ENCODE results near the gene PSMD8. TPM values are rescaled to one million over a fixed set of nuclear protein-coding genes. Genes with fewer than 3 reads are reported as not detected.

The PSMD8 gene
- total RNA-seq, 1 donor from 2014 or later: 159 TPM

GRCh38 chr19:38350883-38351282 is 23.5 kb upstream of the PSMD8 start:
- no peaks in the 10 kb centered on the region for H3K36me3 Mint-ChIP-seq
- DNase-seq (ENCODE audit: extremely low spot score, unreplicated experiment): no peak
- no peak overlapping the region for H3K27ac Mint-ChIP-seq
- H3K27me3 Mint-ChIP-seq: peaks cover 2% of the 10 kb centered on the region
- TF ChIP-seq CTCF (conservative IDR thresholded peaks at IDR 0.05): no peak
- H3K4me3 Mint-ChIP-seq: no peak overlapping the region
- H3K4me1 Mint-ChIP-seq (ENCODE audit: unreplicated experiment): no peaks in the 10 kb centered on the region
- H3K9me3 Mint-ChIP-seq: no peaks in the 10 kb centered on the region

GRCh38 chr19:38351865-38352395 is 22.4 kb upstream of the PSMD8 start:
- H3K9me3 Mint-ChIP-seq: no peaks in the 10 kb centered on the region
- DNase-seq (ENCODE audit: extremely low spot score, unreplicated experiment): no peak
- no peak for TF ChIP-seq CTCF (conservative IDR thresholded peaks at IDR 0.05)
- H3K27me3 Mint-ChIP-seq: peaks cover 13% of the 10 kb centered on the region
- no peak overlapping the region for H3K4me3 Mint-ChIP-seq
- no peak overlapping the region for H3K27ac Mint-ChIP-seq
- H3K36me3 Mint-ChIP-seq: no peaks in the 10 kb centered on the region
- H3K4me1 Mint-ChIP-seq (ENCODE audit: unreplicated experiment): no peaks in the 10 kb centered on the region

- H3K4me3 Mint-ChIP-seq: no peak overlapping the region
- no peaks in the 10 kb centered on the region for H3K36me3 Mint-ChIP-seq
- no peaks in the 10 kb centered on the region for H3K9me3 Mint-ChIP-seq
- H3K27ac Mint-ChIP-seq: no peak overlapping the region
- H3K4me1 Mint-ChIP-seq (ENCODE audit: unreplicated experiment): no peaks in the 10 kb centered on the region
- H3K27me3 Mint-ChIP-seq: peaks cover 16% of the 10 kb centered on the region
- DNase-seq (ENCODE audit: extremely low spot score, unreplicated experiment): no peak
- no peak for TF ChIP-seq CTCF (conservative IDR thresholded peaks at IDR 0.05)
These were observed 21.8 kb upstream of the PSMD8 start for GRCh38 chr19:38352611-38353010.

GRCh38 chr19:38355728-38356725 is 18.3 kb upstream of the PSMD8 start:
- no peaks in the 10 kb centered on the region for H3K36me3 Mint-ChIP-seq
- no peak overlapping the region for H3K27ac Mint-ChIP-seq
- no peaks in the 10 kb centered on the region for H3K9me3 Mint-ChIP-seq
- no peak for DNase-seq (ENCODE audit: extremely low spot score, unreplicated experiment)
- H3K4me3 Mint-ChIP-seq: no peak overlapping the region
- H3K27me3 Mint-ChIP-seq: peaks cover 50% of the 10 kb centered on the region
- H3K4me1 Mint-ChIP-seq (ENCODE audit: unreplicated experiment): no peaks in the 10 kb centered on the region
- no peak for TF ChIP-seq CTCF (conservative IDR thresholded peaks at IDR 0.05)

- TF ChIP-seq CTCF (conservative IDR thresholded peaks at IDR 0.05): no peak
- no peaks in the 10 kb centered on the region for H3K36me3 Mint-ChIP-seq
- no peaks in the 10 kb centered on the region for H3K9me3 Mint-ChIP-seq
- H3K4me1 Mint-ChIP-seq (ENCODE audit: unreplicated experiment): no peaks in the 10 kb centered on the region
- H3K27ac Mint-ChIP-seq: no peak overlapping the region
- no peak for DNase-seq (ENCODE audit: extremely low spot score, unreplicated experiment)
- no peak overlapping the region for H3K4me3 Mint-ChIP-seq
- peaks cover 57% of the 10 kb centered on the region for H3K27me3 Mint-ChIP-seq
These were observed 16.3 kb upstream of the PSMD8 start for GRCh38 chr19:38358071-38358470.

Data from type B pancreatic cell (in vitro differentiated cells).